CD8-positive, alpha-beta memory T cell (primary cell): ENCODE data around the gene THOP1. TPM values are rescaled to one million over a fixed set of nuclear protein-coding genes. Genes with fewer than 3 reads are reported as not detected.

Experiments used
- CTCF ChIA-PET: fragments of 350-600 bp; sonication (Branson Sonifier 250); formaldehyde crosslinking; loops from one replicate; lab custom pipeline; 2021; ENCODE audit warnings: antibody characterized with exemption; lab: Charles Lee
- POLR2A ChIA-PET: fragments of 350-600 bp; sonication (Branson Sonifier 250); formaldehyde crosslinking; loops from one replicate; lab custom pipeline; 2021; ENCODE audit warnings: antibody characterized with exemption; lab: Charles Lee
- DNase-seq, 5 donors: peaks; one replicate each; pipeline versions ENCODE4 v3.0.0 to v3.0.0-alpha.2; 2020 to 2022; ENCODE audit warnings: mixed read lengths in 1 of 5
- H3K27ac ChIP-seq: one replicate; pipeline ENCODE4 v1.7.0; 2013; ENCODE audit warnings: low read depth, mild to moderate bottlenecking, low read length, moderate library complexity
- H3K27me3 ChIP-seq: 2 replicates; pipeline ENCODE4 v1.7.0; 2013; ENCODE audit warnings: low read length, mild to moderate bottlenecking; ENCODE audit not compliant: insufficient read depth, poor library complexity, severe bottlenecking
- H3K36me3 ChIP-seq: 2 replicates; pipeline ENCODE4 v1.7.0; 2013; ENCODE audit warnings: mild to moderate bottlenecking, low read length, moderate library complexity; ENCODE audit not compliant: insufficient read depth
- H3K4me1 ChIP-seq: 2 replicates; pipeline ENCODE4 v1.7.0; 2013; ENCODE audit warnings: mild to moderate bottlenecking, low read length, moderate library complexity; ENCODE audit not compliant: insufficient read depth
- H3K4me3 ChIP-seq: 2 replicates; pipeline ENCODE4 v1.7.0; 2013; ENCODE audit warnings: mild to moderate bottlenecking, low read length
- H3K9me3 ChIP-seq: 2 replicates; pipeline ENCODE4 v1.7.0; 2013; ENCODE audit warnings: mild to moderate bottlenecking, low read length
- H3K27ac Mint-ChIP-seq, 8 donors: one replicate each; pipeline ENCODE4 v1.8.0; 2020 to 2021; ENCODE audit warnings: mixed read lengths in 8 of 8, mild to moderate bottlenecking in 6 of 8, inconsistent platforms in 3 of 8, moderate library complexity in 3 of 8
- H3K27me3 Mint-ChIP-seq, 2 donors: one replicate each; pipeline ENCODE4 v1.8.0; 2020 to 2021; ENCODE audit warnings: mixed read lengths in 2 of 2, mild to moderate bottlenecking in 1 of 2, moderate library complexity in 1 of 2
- H3K36me3 Mint-ChIP-seq, 3 donors: one replicate each; pipeline ENCODE4 v1.8.0; 2020 to 2021; ENCODE audit warnings: mixed read lengths in 3 of 3, inconsistent platforms in 1 of 3, mild to moderate bottlenecking in 1 of 3
- H3K4me1 Mint-ChIP-seq, 3 donors: one replicate each; pipeline ENCODE4 v1.8.0; 2020 to 2021; ENCODE audit warnings: mixed read lengths in 3 of 3, inconsistent platforms in 1 of 3, mild to moderate bottlenecking in 1 of 3
- H3K4me3 Mint-ChIP-seq, 7 donors: one replicate each; pipeline ENCODE4 v1.8.0; 2020 to 2021; ENCODE audit warnings: mixed read lengths in 7 of 7, mild to moderate bottlenecking in 6 of 7, moderate library complexity in 4 of 7, inconsistent platforms in 2 of 7
- H3K9me3 Mint-ChIP-seq, 5 donors: one replicate each; pipeline ENCODE4 v1.8.0; 2020 to 2022; ENCODE audit warnings: mixed read lengths in 5 of 5, mild to moderate bottlenecking in 3 of 5, moderate library complexity in 2 of 5, inconsistent platforms in 1 of 5
- polyA plus RNA-seq: library from polyadenylated mRNA; unstranded; fragments of 300-500 nt; fragmentation: Illumina TruSeq; gene quantifications from one replicate; pipeline ENCODE4 v1.2.3, GENCODE V29; 2021
- total RNA-seq, 2 experiments: library from RNA; stranded (reverse); gene quantifications; one replicate each; pipeline ENCODE4 v1.2.3, GENCODE V29; 2021

THOP1 gene
- total and polyA plus RNA-seq, 3 experiments from 2014 or later = 40.2 to 178 (median 169) TPM

DNA sequence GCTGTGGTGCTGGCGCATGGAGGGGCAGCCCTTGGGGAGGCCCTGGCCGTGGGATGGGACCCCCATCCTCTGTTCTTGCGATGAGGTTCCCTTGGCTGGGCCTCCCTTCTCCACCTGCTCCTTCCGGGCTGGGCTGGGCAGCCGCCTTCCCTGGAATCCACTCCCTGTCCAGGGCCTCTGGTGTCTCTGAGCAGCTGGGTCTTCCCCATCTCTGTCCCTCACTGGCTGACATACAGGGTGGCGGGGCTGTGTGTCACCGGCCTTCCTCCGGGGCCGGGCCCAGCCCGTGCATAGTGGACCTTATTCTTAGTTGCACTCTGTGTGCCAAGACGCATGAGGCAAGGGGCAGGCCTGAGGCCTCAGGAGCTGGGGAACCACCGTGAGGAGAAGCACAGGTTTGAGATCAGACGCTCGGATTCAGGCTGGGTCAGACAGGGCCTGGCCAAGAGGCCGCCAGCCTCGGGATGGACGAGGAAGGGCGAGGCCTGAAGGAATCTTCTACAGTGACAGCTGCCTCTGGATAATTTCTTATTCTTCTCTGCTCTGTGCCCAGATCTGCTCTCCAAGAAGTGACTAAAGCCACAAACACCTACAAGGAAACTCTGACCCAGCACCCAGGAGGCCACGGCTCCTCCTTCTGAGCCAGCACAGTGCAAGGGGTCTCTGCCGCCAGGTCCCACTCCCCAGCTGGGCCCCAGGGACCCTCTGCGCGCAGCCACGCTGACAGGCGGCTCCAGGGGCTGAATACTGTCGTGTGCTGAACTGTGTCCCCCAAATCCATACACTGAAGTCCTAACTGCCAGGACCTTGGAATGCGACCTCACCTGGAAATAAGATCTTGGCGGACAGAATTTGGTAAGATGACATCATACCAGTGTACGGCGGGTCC lies 13.3 kb upstream of the THOP1 start:
- peaks cover 23 to 38% (median 28%) of the 10 kb centered on the region in 3 donors for H3K4me1 Mint-ChIP-seq
- no peaks in the 10 kb centered on the region for H3K27me3 ChIP-seq
- no peaks in the 10 kb centered on the region for H3K27me3 Mint-ChIP-seq
- H3K36me3 Mint-ChIP-seq = peaks cover 0 to 30% (median 2%) of the 10 kb centered on the region in 3 donors
- no peaks in the 10 kb centered on the region for H3K9me3 Mint-ChIP-seq
- no peak overlapping the region for H3K27ac ChIP-seq
- CTCF ChIA-PET = no interaction called here
- H3K4me3 ChIP-seq = no peak overlapping the region
- DNase-seq = no peak
- no peaks in the 10 kb centered on the region for H3K9me3 ChIP-seq
- peaks cover 18% of the 10 kb centered on the region for H3K4me1 ChIP-seq
- peak overlapping the region in 1 of 7 donors; percentile 13 for H3K4me3 Mint-ChIP-seq
- no peak overlapping the region for H3K27ac Mint-ChIP-seq
- POLR2A ChIA-PET = no interaction called here
- peaks cover under 1% of the 10 kb centered on the region for H3K36me3 ChIP-seq

DNA sequence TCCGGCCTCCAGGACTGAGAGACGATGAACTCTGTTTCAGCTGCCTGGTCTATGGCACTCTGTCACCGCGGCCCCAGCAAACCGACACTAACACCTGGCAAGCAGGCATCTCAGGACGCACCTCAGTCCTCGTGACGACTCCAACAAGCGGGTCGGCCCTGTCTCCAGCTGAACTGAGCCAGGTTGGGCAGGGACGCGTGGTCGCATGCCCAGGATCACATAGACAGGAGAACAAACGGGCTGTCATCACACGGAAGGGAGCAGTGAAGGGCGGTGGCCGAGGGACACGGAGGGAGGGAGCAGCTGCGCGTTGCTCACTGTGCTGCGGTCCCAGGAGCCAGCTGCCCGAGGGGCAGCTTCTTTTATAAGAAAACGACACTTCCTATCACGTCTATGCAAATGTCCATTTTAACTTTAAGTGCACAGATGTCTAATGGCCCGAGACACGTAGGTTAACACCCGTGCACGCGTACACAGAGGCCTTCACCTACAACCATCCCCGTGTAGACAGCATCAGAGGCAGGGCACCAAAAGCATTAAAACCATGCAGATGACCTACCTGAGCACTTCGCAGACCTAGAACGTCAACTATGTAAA lies 11.1 kb upstream of the THOP1 start:
- H3K27ac Mint-ChIP-seq = peak overlapping the region in 5 of 8 donors; percentile 40 to 69 (median 54)
- H3K27ac ChIP-seq = no peak overlapping the region
- CTCF ChIA-PET = interaction anchor here (1.5 kb wide), 1 partner anchor 24 kb away, joined by 3 read pairs; no protein-coding TSS in a partner anchor

DNA sequence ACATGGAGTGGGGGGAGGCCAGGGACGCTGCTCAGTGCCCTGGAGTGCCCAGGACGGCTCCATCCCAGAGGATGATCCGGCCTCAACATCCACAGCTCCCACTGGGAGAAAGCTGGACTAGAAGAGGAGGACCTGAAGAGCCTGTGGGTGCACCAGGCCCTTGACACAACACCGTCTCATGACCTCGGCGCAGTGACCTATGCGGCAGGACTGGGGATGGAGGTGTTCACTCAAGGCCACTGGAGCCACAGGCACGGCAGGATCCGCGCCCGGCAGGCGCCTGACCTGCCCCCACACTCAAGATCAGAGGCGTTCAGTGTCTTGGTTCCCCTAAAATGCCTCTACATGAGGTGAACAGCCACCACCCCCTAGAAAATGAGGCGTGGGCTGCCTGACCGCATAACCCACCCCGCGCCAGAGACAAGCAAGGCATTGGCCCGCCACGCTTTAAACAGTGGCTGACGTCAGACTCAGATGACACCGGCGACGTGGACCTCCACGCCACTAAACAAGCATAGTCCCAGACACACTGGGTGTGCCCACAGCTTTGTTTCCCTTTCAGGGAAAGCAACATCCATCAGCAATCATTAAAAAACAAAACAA lies 10.2 kb upstream of the THOP1 start:
- Histone ChIP-seq H3K36me3 (no peaks in the 10 kb centered on the region), H3K27me3 (no peaks in the 10 kb centered on the region), H3K4me3 (peak overlapping the region; percentile 28), H3K9me3 (no peaks in the 10 kb centered on the region), H3K27ac (no peak overlapping the region), H3K4me1 (peaks cover 18% of the 10 kb centered on the region)
- H3K27ac Mint-ChIP-seq = peak overlapping the region; percentile 87 to 99 (median 97)
- H3K9me3 Mint-ChIP-seq = no peaks in the 10 kb centered on the region
- H3K27me3 Mint-ChIP-seq = no peaks in the 10 kb centered on the region
- peaks cover 26 to 52% (median 32%) of the 10 kb centered on the region in 3 donors for H3K4me1 Mint-ChIP-seq
- ChIA-PET CTCF (interaction anchor here (1.0 to 1.5 kb wide), 2 partner anchors 25 to 26 kb away, joined by 3 read pairs; no protein-coding TSS in a partner anchor), POLR2A (no interaction called here)
- H3K4me3 Mint-ChIP-seq = peak overlapping the region; percentile 60 to 91 (median 79)
- peak in 1 of 5 donors; percentile 15 for DNase-seq
- H3K36me3 Mint-ChIP-seq = peaks cover 0 to 24% (median 2%) of the 10 kb centered on the region in 3 donors

More for the DNA sequence above, 11.1 kb upstream of the THOP1 start:
- H3K4me3 Mint-ChIP-seq = no peak overlapping the region
- no peaks in the 10 kb centered on the region for H3K27me3 ChIP-seq
- no peaks in the 10 kb centered on the region for H3K27me3 Mint-ChIP-seq
- peaks cover 25 to 47% (median 28%) of the 10 kb centered on the region in 3 donors for H3K4me1 Mint-ChIP-seq
- no peak overlapping the region for H3K4me3 ChIP-seq
- no peaks in the 10 kb centered on the region for H3K36me3 ChIP-seq
- POLR2A ChIA-PET = no interaction called here
- H3K9me3 Mint-ChIP-seq = no peaks in the 10 kb centered on the region
- no peaks in the 10 kb centered on the region for H3K9me3 ChIP-seq
- H3K4me1 ChIP-seq = peaks cover 18% of the 10 kb centered on the region
- H3K36me3 Mint-ChIP-seq = peaks cover 0 to 25% (median 2%) of the 10 kb centered on the region in 3 donors
- DNase-seq = no peak

DNA sequence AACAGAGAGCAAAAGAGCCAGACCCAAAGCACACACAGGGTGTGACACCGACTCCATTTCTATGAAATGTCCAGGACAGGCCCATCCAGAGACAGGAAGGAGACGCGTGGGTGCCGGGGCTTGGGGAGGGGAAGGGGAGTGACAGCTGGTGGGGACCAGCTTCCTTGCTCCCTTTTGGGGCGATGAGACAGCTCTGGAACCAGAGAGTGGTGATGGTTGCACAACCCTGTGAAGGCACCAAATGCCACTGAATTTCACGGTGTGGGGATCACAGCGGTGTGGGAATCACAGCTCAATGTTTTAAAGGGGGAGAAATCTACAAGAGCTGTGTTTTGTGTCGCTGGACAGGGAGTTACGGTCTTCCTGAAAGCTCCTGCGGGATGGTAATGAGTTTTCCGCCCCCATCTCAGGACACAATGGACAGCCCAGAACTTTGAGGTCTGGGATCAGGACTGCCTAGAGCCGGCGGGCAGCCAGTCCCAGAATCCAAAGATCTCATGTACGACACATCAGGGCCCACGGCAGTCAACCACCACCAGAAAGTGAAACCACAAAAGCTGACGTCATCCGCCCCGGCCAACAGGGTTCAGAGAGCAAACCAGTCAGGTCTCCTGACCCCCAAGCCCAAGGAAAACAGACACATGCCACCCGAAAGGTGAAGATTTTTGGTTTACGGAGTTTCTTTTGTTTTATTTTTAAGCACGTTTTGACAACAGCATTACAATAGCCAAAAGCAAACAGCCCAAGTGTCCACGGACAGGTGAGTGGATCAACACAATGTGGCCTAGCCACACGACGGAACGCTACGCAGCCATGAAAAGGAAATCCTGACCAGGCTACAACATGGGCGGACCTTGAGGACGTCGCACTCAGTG lies 9.5 kb upstream of the THOP1 start:
- ChIA-PET CTCF (interaction anchor here (0.5 to 1.0 kb wide), 2 partner anchors 26 to 223 kb away, joined by 3 to 4 read pairs; no protein-coding TSS in a partner anchor), POLR2A (no interaction called here)
- no peaks in the 10 kb centered on the region for H3K9me3 Mint-ChIP-seq
- H3K9me3 ChIP-seq = no peaks in the 10 kb centered on the region
- H3K4me3 ChIP-seq = peak overlapping the region; percentile 28
- H3K4me3 Mint-ChIP-seq = peak overlapping the region; percentile 60 to 91 (median 79)
- peaks cover 32 to 58% (median 39%) of the 10 kb centered on the region in 3 donors for H3K4me1 Mint-ChIP-seq
- H3K27ac ChIP-seq = peak overlapping the region; percentile 28
- no peaks in the 10 kb centered on the region for H3K27me3 Mint-ChIP-seq
- no peaks in the 10 kb centered on the region for H3K36me3 ChIP-seq
- DNase-seq = peak; percentile 29 to 70 (median 58)
- peak overlapping the region; percentile 87 to 99 (median 97) for H3K27ac Mint-ChIP-seq
- peaks cover 18% of the 10 kb centered on the region for H3K4me1 ChIP-seq
- H3K27me3 ChIP-seq = no peaks in the 10 kb centered on the region
- H3K36me3 Mint-ChIP-seq = peaks cover 0 to 26% (median 2%) of the 10 kb centered on the region in 3 donors

DNA sequence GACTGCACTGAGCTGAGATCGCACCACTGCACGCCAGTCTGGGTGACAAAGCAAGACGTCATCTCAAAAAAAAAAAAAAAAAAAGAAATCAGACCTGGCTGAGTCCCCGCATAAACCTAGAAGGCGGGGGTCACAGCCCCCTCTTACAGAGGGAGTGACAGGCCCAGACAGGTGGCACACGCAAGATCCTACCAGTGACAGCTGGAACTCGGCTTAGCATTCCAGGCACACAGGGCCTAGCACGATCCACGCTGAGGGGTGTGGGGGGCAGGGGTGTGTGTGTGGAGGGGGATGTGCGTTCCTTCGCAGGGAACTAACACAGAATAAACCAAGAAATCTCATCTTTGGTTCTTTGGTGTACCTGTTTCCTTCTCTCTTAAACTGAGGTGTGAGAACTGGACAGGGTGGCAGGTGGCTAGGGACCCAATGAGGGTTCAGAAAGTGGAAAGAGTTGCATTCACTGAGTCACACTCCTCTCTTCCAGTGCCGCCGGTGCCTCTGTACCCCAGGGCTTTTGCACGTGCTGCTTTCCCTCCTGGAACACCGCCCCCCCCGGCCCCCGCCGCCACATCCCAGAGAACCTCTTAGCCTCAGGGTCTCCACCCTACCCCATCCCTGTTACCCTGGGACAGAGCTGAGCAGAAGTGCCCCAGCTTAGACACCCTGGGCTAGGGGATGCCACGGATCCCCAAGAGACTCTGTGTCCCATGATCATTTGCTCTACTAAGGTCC lies 7.2 kb upstream of the THOP1 start:
- Mint-ChIP-seq H3K4me3 (peak overlapping the region in 1 of 7 donors; percentile 52), H3K27me3 (no peaks in the 10 kb centered on the region), H3K9me3 (no peaks in the 10 kb centered on the region), H3K27ac (peak overlapping the region in 3 of 8 donors; percentile 27 to 50 (median 41)), H3K36me3 (peaks cover 0 to 17% (median 2%) of the 10 kb centered on the region in 3 donors), H3K4me1 (peaks cover 48 to 69% (median 54%) of the 10 kb centered on the region in 3 donors)
- Histone ChIP-seq H3K9me3 (no peaks in the 10 kb centered on the region), H3K27me3 (no peaks in the 10 kb centered on the region), H3K4me3 (no peak overlapping the region), H3K36me3 (no peaks in the 10 kb centered on the region), H3K4me1 (peaks cover 36% of the 10 kb centered on the region), H3K27ac (no peak overlapping the region)
- no peak for DNase-seq
- POLR2A ChIA-PET = no interaction called here
- CTCF ChIA-PET = interaction anchor here (0.7 kb wide), 1 partner anchor 33 kb away, joined by 3 read pairs; no protein-coding TSS in a partner anchor

DNA sequence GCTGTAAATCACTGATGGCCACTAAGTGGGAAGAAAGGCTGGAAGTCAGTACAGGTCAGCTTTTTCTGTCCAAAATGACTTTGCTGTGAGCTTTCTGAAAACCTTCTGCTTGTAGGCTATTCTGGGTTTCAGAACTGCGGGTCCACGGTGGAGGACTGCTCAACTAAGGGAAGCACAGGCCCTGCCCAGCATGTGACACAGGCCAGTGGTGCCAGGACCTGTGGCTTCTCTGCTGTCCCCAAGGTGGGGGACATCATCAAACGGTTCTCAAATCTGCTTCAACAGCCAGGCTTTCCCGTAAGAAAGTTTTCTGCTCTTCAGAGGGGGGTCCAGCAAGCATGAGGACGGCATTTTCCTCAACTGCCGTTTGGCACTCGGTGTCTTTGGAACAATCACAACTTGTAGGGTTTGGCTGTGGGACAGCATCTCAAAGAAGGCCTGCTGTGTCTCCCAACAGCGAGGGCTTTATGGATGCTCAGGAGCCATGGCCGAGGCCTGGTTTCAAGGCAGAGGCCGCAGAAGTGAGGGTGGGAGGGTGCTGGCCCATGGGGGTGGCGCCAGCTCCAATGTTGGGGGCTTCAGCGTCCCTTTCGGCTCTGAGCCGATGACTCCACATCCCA lies 6.1 kb upstream of the THOP1 start:
- ChIA-PET POLR2A (no interaction called here), CTCF (interaction anchor here (1.0 kb wide), 1 partner anchor 40 kb away, joined by 3 read pairs; no protein-coding TSS in a partner anchor)
- H3K4me3 ChIP-seq = no peak overlapping the region
- Mint-ChIP-seq H3K4me3 (no peak overlapping the region), H3K27ac (peak overlapping the region in 2 of 8 donors; percentile 32 to 45), H3K36me3 (peaks cover 0 to 17% (median 2%) of the 10 kb centered on the region in 3 donors), H3K27me3 (no peaks in the 10 kb centered on the region), H3K9me3 (no peaks in the 10 kb centered on the region), H3K4me1 (peaks cover 51 to 73% (median 58%) of the 10 kb centered on the region in 3 donors)
- H3K27ac ChIP-seq = no peak overlapping the region
- no peaks in the 10 kb centered on the region for H3K27me3 ChIP-seq
- H3K9me3 ChIP-seq = no peaks in the 10 kb centered on the region
- H3K36me3 ChIP-seq = no peaks in the 10 kb centered on the region
- DNase-seq = no peak
- peaks cover 46% of the 10 kb centered on the region for H3K4me1 ChIP-seq
